GM04503 (cell line): ENCODE data around the gene GIMD1.

Source experiments
- DNase-seq: peaks from one replicate; pipeline ENCODE4 v3.0.0-alpha.2; 2012; ENCODE audit warnings: low read depth

Gene GIMD1

DNA sequence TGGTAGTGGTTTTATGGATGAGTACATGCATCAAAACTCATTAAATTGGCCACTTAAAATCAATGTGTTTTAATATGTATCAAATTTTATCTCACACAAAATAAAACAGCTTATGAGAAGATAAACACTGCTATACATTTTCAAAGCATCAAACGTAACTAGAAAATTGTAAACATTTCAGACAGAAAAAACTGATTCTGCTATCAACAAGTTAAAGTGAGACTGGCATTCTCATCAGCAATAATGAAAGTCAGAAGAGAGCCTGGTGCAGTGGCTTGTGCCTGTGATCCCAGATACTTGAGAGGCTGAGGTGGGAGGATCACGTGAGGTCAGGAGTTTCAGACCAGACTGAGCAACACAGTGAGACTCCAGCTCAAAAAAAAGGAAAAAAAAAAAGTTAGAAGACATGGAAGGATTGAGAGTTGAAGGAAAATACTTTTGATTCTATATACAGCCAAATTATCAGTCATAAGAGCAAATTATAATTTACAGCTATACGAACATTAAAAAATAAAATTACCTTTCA is 55.5 kb downstream of the GIMD1 start:
- no peak for DNase-seq

DNA sequence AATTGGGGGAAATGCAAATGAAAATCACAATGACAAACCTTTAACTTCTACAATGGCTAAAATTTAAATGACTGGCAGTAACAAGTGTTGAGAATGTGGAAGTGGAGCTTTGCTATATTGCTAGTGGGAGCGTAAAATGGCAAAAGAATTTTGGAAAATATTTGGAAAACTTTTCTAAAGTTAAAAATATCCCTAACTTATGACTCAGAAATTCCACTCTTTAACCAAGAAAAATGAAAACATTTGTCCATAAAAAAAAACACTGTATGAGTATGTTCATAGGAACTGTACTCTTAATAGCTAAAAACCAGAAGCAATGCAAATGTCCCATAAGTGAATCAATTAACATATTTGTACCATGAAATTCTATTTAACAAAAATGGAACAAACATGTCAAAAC is 56.2 kb downstream of the GIMD1 start:
- DNase-seq = peak; percentile 54
